Activated naive CD4-positive, alpha-beta T cell treated with anti-CD3 and anti-CD28 coated beads, Interleukin-2, amount 10 ng/mL, durations not matched to agents 7 days and 5 days (primary cell): ENCODE data around the gene BIRC2.
A peak's percentile ranks its signal among the peaks of the same experiment; 100 is the strongest.
"Not testable (repeated sequence)": the region's sequence is repeated elsewhere in the genome, so short reads cannot be mapped to it uniquely, and the experiment has no call there.

Source experiments
- CTCF ChIA-PET: fragments of 350-600 bp; sonication (Branson Sonifier 250); formaldehyde crosslinking; loops from one replicate; lab custom pipeline; 2021; ENCODE audit warnings: antibody characterized with exemption; lab: Charles Lee
- DNase-seq: peaks from one replicate; pipeline ENCODE4 v3.0.0-alpha.2; 2020
- H3K27ac Mint-ChIP-seq: one replicate; pipeline ENCODE4 v1.8.0; 2021; ENCODE audit warnings: mild to moderate bottlenecking, moderate library complexity, mixed read lengths
- H3K27me3 Mint-ChIP-seq: one replicate; pipeline ENCODE4 v1.8.0; 2021; ENCODE audit warnings: mild to moderate bottlenecking, mixed read lengths
- H3K36me3 Mint-ChIP-seq: one replicate; pipeline ENCODE4 v1.8.0; 2021; ENCODE audit warnings: mixed read lengths
- H3K4me1 Mint-ChIP-seq: one replicate; pipeline ENCODE4 v1.8.0; 2021; ENCODE audit warnings: mixed read lengths
- H3K4me3 Mint-ChIP-seq: one replicate; pipeline ENCODE4 v1.8.0; 2021; ENCODE audit warnings: mild to moderate bottlenecking, moderate library complexity, mixed read lengths
- H3K9me3 Mint-ChIP-seq: one replicate; pipeline ENCODE4 v1.8.0; 2021; ENCODE audit warnings: mixed read lengths

Gene BIRC2

GRCh38 chr11:102332611-102332994 lies 14.4 kb upstream of the BIRC2 start:
- H3K36me3 Mint-ChIP-seq = peaks cover 49% of the 10 kb centered on the region
- H3K9me3 Mint-ChIP-seq = no peaks in the 10 kb centered on the region
- DNase-seq = no peak
- H3K27ac Mint-ChIP-seq = no peak overlapping the region
- H3K4me1 Mint-ChIP-seq = no peaks in the 10 kb centered on the region
- H3K27me3 Mint-ChIP-seq = no peaks in the 10 kb centered on the region
- H3K4me3 Mint-ChIP-seq = no peak overlapping the region
- CTCF ChIA-PET = interaction anchor here (0.7 to 3.3 kb wide), 7 partner anchors 9 to 186 kb away, joined by 3 to 17 read pairs (median 3); no protein-coding TSS in a partner anchor

GRCh38 chr11:102338479-102339010 lies 8.5 kb upstream of the BIRC2 start:
- Mint-ChIP-seq H3K27ac (no peak overlapping the region), H3K4me3 (no peak overlapping the region), H3K4me1 (peaks cover 7% of the 10 kb centered on the region), H3K9me3 (no peaks in the 10 kb centered on the region), H3K27me3 (no peaks in the 10 kb centered on the region), H3K36me3 (peaks cover 19% of the 10 kb centered on the region)
- no peak for DNase-seq
- CTCF ChIA-PET = interaction anchor here (0.8 to 8.0 kb wide), 6 partner anchors 50 to 327 kb away, joined by 3 to 158 read pairs (median 4); no protein-coding TSS in a partner anchor

- DNase-seq, H3K27me3 Mint-ChIP-seq, H3K4me3 Mint-ChIP-seq, H3K9me3 Mint-ChIP-seq, H3K27ac Mint-ChIP-seq: not testable (repeated sequence)
- CTCF ChIA-PET = interaction anchor here (0.8 to 8.0 kb wide), 30 partner anchors 9 to 328 kb away, joined by 3 to 158 read pairs (median 8); no protein-coding TSS in a partner anchor
- Mint-ChIP-seq H3K36me3 (peaks cover 15% of the 10 kb centered on the region), H3K4me1 (peaks cover 20% of the 10 kb centered on the region)
These were observed 5.7 kb upstream of the BIRC2 start for GRCh38 chr11:102341311-102341710.

- Mint-ChIP-seq H3K9me3 (no peaks in the 10 kb centered on the region), H3K36me3 (peaks cover 12% of the 10 kb centered on the region), H3K27me3 (no peaks in the 10 kb centered on the region), H3K4me1 (peaks cover 22% of the 10 kb centered on the region), H3K4me3 (no peak overlapping the region), H3K27ac (no peak overlapping the region)
- peak; percentile 81 for DNase-seq
- CTCF ChIA-PET = interaction anchor here (0.8 to 8.0 kb wide), 37 partner anchors 8 to 327 kb away, joined by 3 to 158 read pairs (median 6); no protein-coding TSS in a partner anchor
These were observed 5.1 kb upstream of the BIRC2 start for GRCh38 chr11:102341844-102342318.

- no peaks in the 10 kb centered on the region for H3K27me3 Mint-ChIP-seq
- CTCF ChIA-PET = interaction anchor here (0.7 to 8.0 kb wide), 7 partner anchors 11 to 322 kb away, joined by 3 to 158 read pairs (median 44); no protein-coding TSS in a partner anchor
- H3K36me3 Mint-ChIP-seq = peaks cover 11% of the 10 kb centered on the region
- no peak overlapping the region for H3K4me3 Mint-ChIP-seq
- no peak overlapping the region for H3K27ac Mint-ChIP-seq
- H3K4me1 Mint-ChIP-seq = peaks cover 33% of the 10 kb centered on the region
- no peak for DNase-seq
- no peaks in the 10 kb centered on the region for H3K9me3 Mint-ChIP-seq
These were observed 3.2 kb upstream of the BIRC2 start for GRCh38 chr11:102343809-102344208.

- peak overlapping the region; percentile 98 for H3K4me3 Mint-ChIP-seq
- peaks cover 21% of the 10 kb centered on the region for H3K36me3 Mint-ChIP-seq
- no peak for DNase-seq
- peak overlapping the region; percentile 96 for H3K27ac Mint-ChIP-seq
- H3K27me3 Mint-ChIP-seq = no peaks in the 10 kb centered on the region
- CTCF ChIA-PET = interaction anchor here (1.1 to 8.0 kb wide), 4 partner anchors 21 to 267 kb away, joined by 3 to 158 read pairs (median 94); no protein-coding TSS in a partner anchor
- peaks cover 42% of the 10 kb centered on the region for H3K4me1 Mint-ChIP-seq
- H3K9me3 Mint-ChIP-seq = no peaks in the 10 kb centered on the region
These were observed 1.1 kb upstream of the BIRC2 start for GRCh38 chr11:102345904-102346303.

GRCh38 chr11:102346456-102346747 lies 612 bp upstream of the BIRC2 start:
- H3K4me1 Mint-ChIP-seq = peaks cover 43% of the 10 kb centered on the region
- H3K4me3 Mint-ChIP-seq = peak overlapping the region; percentile 98
- H3K27me3 Mint-ChIP-seq = no peaks in the 10 kb centered on the region
- peak overlapping the region; percentile 96 for H3K27ac Mint-ChIP-seq
- no peak for DNase-seq
- CTCF ChIA-PET = interaction anchor here (6.6 to 8.0 kb wide), 2 partner anchors 56 to 267 kb away, joined by 136 to 158 read pairs; no protein-coding TSS in a partner anchor
- H3K36me3 Mint-ChIP-seq = peaks cover 24% of the 10 kb centered on the region
- no peaks in the 10 kb centered on the region for H3K9me3 Mint-ChIP-seq

GRCh38 chr11:102347462-102348370 lies 702 bp downstream of the BIRC2 start:
- peak overlapping the region; percentile 96 for H3K27ac Mint-ChIP-seq
- H3K4me3 Mint-ChIP-seq = peak overlapping the region; percentile 98
- CTCF ChIA-PET = interaction anchor here (1.1 to 2.6 kb wide), 3 partner anchors 13 to 264 kb away, joined by 3 to 13 read pairs (median 4); no protein-coding TSS in a partner anchor
- H3K27me3 Mint-ChIP-seq = no peaks in the 10 kb centered on the region
- H3K4me1 Mint-ChIP-seq = peaks cover 41% of the 10 kb centered on the region
- H3K36me3 Mint-ChIP-seq = peaks cover 32% of the 10 kb centered on the region
- peak; percentile 39 for DNase-seq
- no peaks in the 10 kb centered on the region for H3K9me3 Mint-ChIP-seq

GRCh38 chr11:102357116-102357515 lies 10.1 kb downstream of the BIRC2 start:
- Mint-ChIP-seq H3K4me3 (no peak overlapping the region), H3K4me1 (peaks cover 52% of the 10 kb centered on the region), H3K27me3 (no peaks in the 10 kb centered on the region), H3K27ac (no peak overlapping the region), H3K36me3 (peaks cover 67% of the 10 kb centered on the region), H3K9me3 (no peaks in the 10 kb centered on the region)
- DNase-seq = no peak
- CTCF ChIA-PET = no interaction called here

GRCh38 chr11:102359372-102359771 lies 12.4 kb downstream of the BIRC2 start:
- CTCF ChIA-PET = interaction anchor here (0.8 to 1.9 kb wide), 2 partner anchors 9 to 11 kb away, joined by 3 to 4 read pairs; no protein-coding TSS in a partner anchor
- Mint-ChIP-seq H3K4me1 (peaks cover 61% of the 10 kb centered on the region), H3K4me3 (no peak overlapping the region), H3K27ac (peak overlapping the region; percentile 29), H3K27me3 (no peaks in the 10 kb centered on the region), H3K36me3 (peaks cover 73% of the 10 kb centered on the region), H3K9me3 (no peaks in the 10 kb centered on the region)
- DNase-seq = no peak

- Mint-ChIP-seq H3K9me3 (no peaks in the 10 kb centered on the region), H3K27ac (peak overlapping the region; percentile 92), H3K4me3 (peak overlapping the region; percentile 15), H3K4me1 (peaks cover 60% of the 10 kb centered on the region), H3K36me3 (peaks cover 73% of the 10 kb centered on the region), H3K27me3 (no peaks in the 10 kb centered on the region)
- CTCF ChIA-PET = interaction anchor here (0.6 to 2.6 kb wide), 9 partner anchors 12 to 252 kb away, joined by 3 to 20 read pairs (median 4); no protein-coding TSS in a partner anchor
- peak; percentile 27 for DNase-seq
These were observed 13.7 kb downstream of the BIRC2 start for GRCh38 chr11:102360681-102361080.

GRCh38 chr11:102361086-102362031 lies 14.3 kb downstream of the BIRC2 start:
- CTCF ChIA-PET = interaction anchor here (0.6 to 2.6 kb wide), 11 partner anchors 13 to 579 kb away, joined by 3 to 20 read pairs (median 4); no protein-coding TSS in a partner anchor
- Mint-ChIP-seq H3K4me3 (peak overlapping the region; percentile 16), H3K9me3 (no peaks in the 10 kb centered on the region), H3K27me3 (no peaks in the 10 kb centered on the region), H3K4me1 (peaks cover 59% of the 10 kb centered on the region), H3K27ac (peak overlapping the region; percentile 92), H3K36me3 (peaks cover 70% of the 10 kb centered on the region)
- peak; percentile 79 for DNase-seq

GRCh38 chr11:102364991-102365390 lies 18.0 kb downstream of the BIRC2 start:
- H3K9me3 Mint-ChIP-seq = no peaks in the 10 kb centered on the region
- peaks cover 52% of the 10 kb centered on the region for H3K4me1 Mint-ChIP-seq
- H3K36me3 Mint-ChIP-seq = peaks cover 68% of the 10 kb centered on the region
- H3K27me3 Mint-ChIP-seq = no peaks in the 10 kb centered on the region
- CTCF ChIA-PET = interaction anchor here (0.8 to 5.3 kb wide), 8 partner anchors 10 to 248 kb away, joined by 3 to 36 read pairs (median 4); no protein-coding TSS in a partner anchor
- H3K4me3 Mint-ChIP-seq = no peak overlapping the region
- no peak overlapping the region for H3K27ac Mint-ChIP-seq
- DNase-seq = no peak
